AG04450 (cell line): ENCODE measurements around the gene LRRC58. TPM values are rescaled to one million over a fixed set of nuclear protein-coding genes. Genes with fewer than 3 reads are reported as not detected.
"Not testable (repeated sequence)": the region's sequence is repeated elsewhere in the genome, so short reads cannot be mapped to it uniquely, and the experiment has no call there.

Source experiments
- CTCF ChIA-PET: fragments of 300-600, 350-600 bp; formaldehyde crosslinking; extraction: SDS; loops from one replicate; lab custom pipeline; 2022; ENCODE audit warnings: antibody characterized with exemption, inconsistent platforms; lab: Charles Lee
- POLR2A ChIA-PET: fragments of 350-600 bp; formaldehyde crosslinking; extraction: SDS; loops from one replicate; lab custom pipeline; 2021; ENCODE audit warnings: antibody characterized with exemption, inconsistent platforms; lab: Yijun Ruan, JAX
- DNase-seq: peaks from one replicate; pipeline ENCODE4 v3.0.0-alpha.2; 2011; ENCODE audit warnings: low read depth, low spot score
- H3K27ac ChIP-seq: one replicate; pipeline ENCODE4 v1.5.1; 2012; ENCODE audit warnings: low read depth, low read length, control low read depth
- H3K27me3 ChIP-seq: one replicate; pipeline ENCODE4 v1.6.0; 2012; ENCODE audit warnings: low read length; ENCODE audit not compliant: control insufficient read depth, insufficient read depth
- H3K4me3 ChIP-seq: 2 replicates; pipeline ENCODE4 v1.5.1; 2011; ENCODE audit warnings: mild to moderate bottlenecking, low read depth, low read length, control low read depth
- H3K9me3 ChIP-seq: 2 replicates; pipeline ENCODE4 v1.5.1; 2012; ENCODE audit warnings: low read length; ENCODE audit not compliant: control insufficient read depth, insufficient read depth
- CTCF ChIP-seq: IDR thresholded peaks from 2 replicates; pipeline ENCODE4 v1.5.1; 2011; ENCODE audit warnings: low read depth, low read length, control low read depth, inconsistent platforms
- polyA plus RNA-seq: library from polyadenylated mRNA; depleted of rRNA; stranded (reverse); fragments of >200 nt; gene quantifications from 2 replicates; pipeline ENCODE4 v1.2.3, GENCODE V29; 2011

Gene LRRC58
- polyA plus RNA-seq, 1 experiment: 15.0 TPM

GRCh38 chr3:120393243-120393642 is 44.1 kb upstream of the LRRC58 start:
- DNase-seq: no peak
- Histone ChIP-seq H3K4me3 (no peak overlapping the region), H3K27me3 (no peaks in the 10 kb centered on the region), H3K9me3 (no peaks in the 10 kb centered on the region), H3K27ac (no peak overlapping the region)
- ChIA-PET POLR2A (interaction anchor here (1.1 kb wide), 1 partner anchor 43 kb away, joined by 3 read pairs; no protein-coding TSS in a partner anchor), CTCF (interaction anchor here (0.9 kb wide), 1 partner anchor 148 kb away, joined by 3 read pairs; no protein-coding TSS in a partner anchor)
- no peak for TF ChIP-seq CTCF

- TF ChIP-seq CTCF: no peak
- H3K27me3 ChIP-seq: peaks cover 3% of the 10 kb centered on the region
- DNase-seq: no peak
- H3K4me3 ChIP-seq: no peak overlapping the region
- POLR2A ChIA-PET: no interaction called here
- CTCF ChIA-PET: interaction anchor here (1.1 kb wide), 1 partner anchor 35 kb away, joined by 4 read pairs; no protein-coding TSS in a partner anchor
- H3K9me3 ChIP-seq: no peaks in the 10 kb centered on the region
- no peak overlapping the region for H3K27ac ChIP-seq
Measured at GRCh38 chr3:120382941-120383447, 33.8 kb upstream of the LRRC58 start.

GRCh38 chr3:120381503-120381902 is 32.3 kb upstream of the LRRC58 start:
- H3K27ac ChIP-seq: no peak overlapping the region
- H3K4me3 ChIP-seq: no peak overlapping the region
- DNase-seq: no peak
- peaks cover 3% of the 10 kb centered on the region for H3K27me3 ChIP-seq
- no peak for TF ChIP-seq CTCF
- ChIA-PET POLR2A (no interaction called here), CTCF (no interaction called here)
- no peaks in the 10 kb centered on the region for H3K9me3 ChIP-seq

GRCh38 chr3:120377948-120378347 is 28.8 kb upstream of the LRRC58 start:
- POLR2A ChIA-PET, CTCF ChIA-PET, H3K27ac ChIP-seq, H3K9me3 ChIP-seq, H3K4me3 ChIP-seq, H3K27me3 ChIP-seq, DNase-seq: not testable (repeated sequence)

- Histone ChIP-seq H3K27me3 (peaks cover 11% of the 10 kb centered on the region), H3K9me3 (no peaks in the 10 kb centered on the region)
Measured at GRCh38 chr3:120370463-120370862, 21.3 kb upstream of the LRRC58 start.

More at GRCh38 chr3:120370463-120370862, 21.3 kb upstream of the LRRC58 start:
- no peak overlapping the region for H3K4me3 ChIP-seq
- POLR2A ChIA-PET: no interaction called here
- CTCF ChIA-PET: interaction anchor here (1.7 kb wide), 1 partner anchor 127 kb away, joined by 8 read pairs; no protein-coding TSS in a partner anchor
- no peak for TF ChIP-seq CTCF
- H3K27ac ChIP-seq: no peak overlapping the region
- no peak for DNase-seq
